ENCODE data around the gene MRC1. TPM values are rescaled to one million over a fixed set of nuclear protein-coding genes. Genes with fewer than 3 reads are reported as not detected.

The MRC1 gene
- total and polyA plus RNA-seq, 2 donors (not counting 3 experiments of a cell fraction or from before 2014, with no cell fraction given), result 0.03 to 0.13 TPM

DNA sequence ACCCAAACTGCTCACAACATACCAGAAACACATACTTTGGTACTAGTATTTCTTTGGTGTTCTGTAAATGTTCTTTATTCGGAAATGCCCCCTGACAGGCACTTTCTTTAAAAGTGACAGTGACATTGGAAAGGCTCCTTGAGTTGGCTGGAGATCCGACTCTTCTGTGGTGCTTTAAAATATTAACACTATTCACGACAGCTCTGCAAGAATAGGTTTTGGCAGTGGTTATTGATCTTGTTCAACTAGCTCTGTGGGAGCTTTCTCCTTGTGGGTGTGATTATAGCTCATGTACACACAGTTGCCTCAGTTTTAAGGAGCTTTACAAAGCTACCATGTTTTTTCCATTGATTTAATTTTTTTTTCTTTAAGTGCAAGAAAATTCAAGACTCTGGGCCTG lies 112.2 kb downstream of the MRC1 start:
- no peak overlapping the region for H3K27ac ChIP-seq (ENCODE audit: insufficient read depth, low read depth, low read length)
- peaks cover 0 to 2% of the 10 kb centered on the region in 2 experiments for H3K27me3 ChIP-seq (ENCODE audit: control insufficient read depth in 2 of 2, insufficient read depth in 2 of 2, low read length in 2 of 2)
- no TSS peak for BruUV-seq (replicated peaks)
- dilution Hi-C loops (cut with MboI; ENCODE audit: extremely low pct_ligation_motif_present, low sequenced_read_pairs), result no loop called here
- no peak for FAIRE-seq
- no peaks in the 10 kb centered on the region for H3K4me1 ChIP-seq (ENCODE audit: control insufficient read depth, extremely low read depth, insufficient read depth, low read length)
- H3K9me1 ChIP-seq (replicated peaks; ENCODE audit: control insufficient read depth, extremely low read depth, insufficient read depth, low read length), result no peaks in the 10 kb centered on the region
- no peak overlapping the region for H2AFZ ChIP-seq (ENCODE audit: low read depth, low read length)
- intact Hi-C loops (cut with micrococcal nuclease), result no loop called here
- no peaks in the 10 kb centered on the region for H3K79me2 ChIP-seq (ENCODE audit: control insufficient read depth, insufficient read depth, low read length)
- no peak overlapping the region for H3K4me2 ChIP-seq (ENCODE audit: insufficient read depth, low read length)
- no peak overlapping the region for H3K9ac ChIP-seq (replicated peaks; ENCODE audit: extremely low read depth, insufficient read depth, low read length)
- H4K20me1 ChIP-seq (replicated peaks; ENCODE audit: control insufficient read depth, extremely low read depth, insufficient read depth, low read length), result no peaks in the 10 kb centered on the region
- ChIA-PET CTCF (no interaction called here), POLR2A (no interaction called here)
- no peak for DNase-seq (ENCODE audit: low read depth, low spot score)
- no peaks in the 10 kb centered on the region for H3K9me3 ChIP-seq (replicated peaks; ENCODE audit: control insufficient read depth, insufficient read depth, low read length)
- no peak for TF ChIP-seq POLR2AphosphoS5 (IDR thresholded peaks at IDR 0.05; ENCODE audit: insufficient read depth, low read depth, low read length)
- H3K36me3 ChIP-seq (ENCODE audit: control insufficient read depth in 2 of 2, extremely low read depth in 1 of 2, insufficient read depth in 2 of 2, low read length in 2 of 2), result no peaks in the 10 kb centered on the region
- H3K4me3 ChIP-seq (replicated peaks in 1 of 3; ENCODE audit: insufficient read depth in 1 of 3, low read depth in 1 of 3, low read length in 3 of 3), result no peak overlapping the region

DNA sequence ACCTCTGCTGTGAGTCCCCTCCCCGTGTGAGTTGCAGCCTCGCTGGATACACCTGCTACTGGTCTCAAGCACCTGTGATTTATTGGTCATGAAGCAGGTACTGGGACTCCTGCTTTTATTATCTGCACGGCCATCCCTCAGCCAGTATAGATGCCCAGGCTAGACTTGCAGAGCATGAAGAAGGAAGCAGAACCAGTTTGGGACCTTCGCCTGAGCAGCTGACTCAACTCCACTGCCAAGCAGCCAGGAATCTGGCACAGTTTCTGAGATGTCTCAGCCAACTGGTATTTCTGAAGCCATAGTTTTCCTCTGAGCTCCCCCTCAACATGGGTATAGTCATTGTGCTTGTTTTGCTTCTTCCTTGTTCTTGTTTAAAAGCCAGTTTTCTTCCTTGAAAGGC lies 114.6 kb downstream of the MRC1 start:
- Histone ChIP-seq H3K4me2 (ENCODE audit: insufficient read depth, low read length) (no peak overlapping the region), H4K20me1 (replicated peaks; ENCODE audit: control insufficient read depth, extremely low read depth, insufficient read depth, low read length) (no peaks in the 10 kb centered on the region), H2AFZ (ENCODE audit: low read depth, low read length) (no peak overlapping the region), H3K4me3 (replicated peaks in 1 of 3; ENCODE audit: insufficient read depth in 1 of 3, low read depth in 1 of 3, low read length in 3 of 3) (no peak overlapping the region), H3K9me1 (replicated peaks; ENCODE audit: control insufficient read depth, extremely low read depth, insufficient read depth, low read length) (no peaks in the 10 kb centered on the region), H3K9ac (replicated peaks; ENCODE audit: extremely low read depth, insufficient read depth, low read length) (no peak overlapping the region), H3K27ac (ENCODE audit: insufficient read depth, low read depth, low read length) (no peak overlapping the region), H3K27me3 (ENCODE audit: control insufficient read depth in 2 of 2, insufficient read depth in 2 of 2, low read length in 2 of 2) (peaks cover 0 to 2% of the 10 kb centered on the region in 2 experiments), H3K4me1 (ENCODE audit: control insufficient read depth, extremely low read depth, insufficient read depth, low read length) (no peaks in the 10 kb centered on the region), H3K36me3 (ENCODE audit: control insufficient read depth in 2 of 2, extremely low read depth in 1 of 2, insufficient read depth in 2 of 2, low read length in 2 of 2) (no peaks in the 10 kb centered on the region), H3K79me2 (ENCODE audit: control insufficient read depth, insufficient read depth, low read length) (no peaks in the 10 kb centered on the region), H3K9me3 (replicated peaks; ENCODE audit: control insufficient read depth, insufficient read depth, low read length) (no peaks in the 10 kb centered on the region)
- TF ChIP-seq POLR2AphosphoS5 (IDR thresholded peaks at IDR 0.05; ENCODE audit: insufficient read depth, low read depth, low read length) (no peak), GATA2 (IDR thresholded peaks at IDR 0.05; ENCODE audit: insufficient read depth, insufficient read length, low read depth, low read length) (no peak), POLR2A (IDR thresholded peaks at IDR 0.05; ENCODE audit: low read depth, low read length) (no peak), JUN (IDR thresholded peaks at IDR 0.05; ENCODE audit: borderline replicate concordance, insufficient read depth, insufficient read length, low read depth) (no peak), FOS (IDR thresholded peaks at IDR 0.05; ENCODE audit: borderline replicate concordance, insufficient read depth, low read length) (no peak), EZH2 (IDR thresholded peaks at IDR 0.05; ENCODE audit: borderline replicate concordance, low read depth, low read length, severe bottlenecking) (no peak), MYC (IDR thresholded peaks at IDR 0.05; ENCODE audit: low read depth, low read length) (no peak)
- TF ChIP-seq, protein P1, sequence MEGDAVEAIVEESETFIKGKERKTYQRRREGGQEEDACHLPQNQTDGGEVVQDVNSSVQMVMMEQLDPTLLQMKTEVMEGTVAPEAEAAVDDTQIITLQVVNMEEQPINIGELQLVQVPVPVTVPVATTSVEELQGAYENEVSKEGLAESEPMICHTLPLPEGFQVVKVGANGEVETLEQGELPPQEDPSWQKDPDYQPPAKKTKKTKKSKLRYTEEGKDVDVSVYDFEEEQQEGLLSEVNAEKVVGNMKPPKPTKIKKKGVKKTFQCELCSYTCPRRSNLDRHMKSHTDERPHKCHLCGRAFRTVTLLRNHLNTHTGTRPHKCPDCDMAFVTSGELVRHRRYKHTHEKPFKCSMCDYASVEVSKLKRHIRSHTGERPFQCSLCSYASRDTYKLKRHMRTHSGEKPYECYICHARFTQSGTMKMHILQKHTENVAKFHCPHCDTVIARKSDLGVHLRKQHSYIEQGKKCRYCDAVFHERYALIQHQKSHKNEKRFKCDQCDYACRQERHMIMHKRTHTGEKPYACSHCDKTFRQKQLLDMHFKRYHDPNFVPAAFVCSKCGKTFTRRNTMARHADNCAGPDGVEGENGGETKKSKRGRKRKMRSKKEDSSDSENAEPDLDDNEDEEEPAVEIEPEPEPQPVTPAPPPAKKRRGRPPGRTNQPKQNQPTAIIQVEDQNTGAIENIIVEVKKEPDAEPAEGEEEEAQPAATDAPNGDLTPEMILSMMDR (IDR thresholded peaks at IDR 0.05; ENCODE audit: extremely low read depth in 1 of 2, insufficient read depth in 1 of 2, low read depth in 1 of 2, low read length in 2 of 2), result no peak
- TF ChIP-seq, protein P2, sequence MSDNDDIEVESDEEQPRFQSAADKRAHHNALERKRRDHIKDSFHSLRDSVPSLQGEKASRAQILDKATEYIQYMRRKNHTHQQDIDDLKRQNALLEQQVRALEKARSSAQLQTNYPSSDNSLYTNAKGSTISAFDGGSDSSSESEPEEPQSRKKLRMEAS (IDR thresholded peaks at IDR 0.05; ENCODE audit: insufficient read depth, insufficient read length), result no peak
- dilution Hi-C loops (cut with MboI; ENCODE audit: extremely low pct_ligation_motif_present, low sequenced_read_pairs), result no loop called here
- no TSS peak for BruUV-seq (replicated peaks)
- FAIRE-seq (no peak), DNase-seq (ENCODE audit: low read depth, low spot score) (no peak)
- POLR2A ChIA-PET, result no interaction called here
- CTCF ChIA-PET, result no interaction called here
- intact Hi-C loops (cut with micrococcal nuclease), result no loop called here
